Karpas-422 (cell line): Measurements from ENCODE around the gene ATP4B. TPM values are rescaled to one million over a fixed set of nuclear protein-coding genes. Genes with fewer than 3 reads are reported as not detected.

Source experiments
- DNase-seq: peaks from one replicate; pipeline ENCODE4 v3.0.0-alpha.2; 2015
- H2AFZ ChIP-seq: fragments of 200-600 bp; sonication (generic); 2 replicates; pipeline ENCODE4 v1.6.1; 2014; ENCODE audit warnings: antibody characterized with exemption, low read length, mixed read lengths
- H3K27ac ChIP-seq: fragments of 200-600 bp; sonication (generic); 2 replicates; pipeline ENCODE4 v1.5.1; 2014; ENCODE audit warnings: mild to moderate bottlenecking, low read length, moderate library complexity
- H3K27me3 ChIP-seq: fragments of 200-600 bp; sonication (generic); 2 replicates; pipeline ENCODE4 v1.6.1; 2014; ENCODE audit warnings: low read length, mixed read lengths
- H3K36me3 ChIP-seq: fragments of 200-600 bp; sonication (generic); 2 replicates; pipeline ENCODE4 v1.6.1; 2014; ENCODE audit warnings: low read length, mixed read lengths; ENCODE audit not compliant: insufficient read depth
- H3K4me1 ChIP-seq: fragments of 200-600 bp; sonication (generic); 2 replicates; pipeline ENCODE4 v1.6.1; 2014; ENCODE audit warnings: mild to moderate bottlenecking, low read length, mixed read lengths
- H3K4me2 ChIP-seq: fragments of 200-600 bp; sonication (generic); 2 replicates; pipeline ENCODE4 v1.6.1; 2014; ENCODE audit warnings: low read length, low read depth, mild to moderate bottlenecking; ENCODE audit not compliant: poor library complexity, severe bottlenecking
- H3K4me3 ChIP-seq: fragments of 200-600 bp; sonication (generic); 2 replicates; pipeline ENCODE4 v1.5.1; 2014; ENCODE audit warnings: mild to moderate bottlenecking, antibody characterized with exemption, low read length, mixed read lengths
- H3K79me2 ChIP-seq: fragments of 200-600 bp; sonication (generic); 2 replicates; pipeline ENCODE4 v1.6.1; 2014; ENCODE audit warnings: mild to moderate bottlenecking, low read length, mixed read lengths
- H3K9ac ChIP-seq: fragments of 200-600 bp; sonication (generic); 2 replicates; pipeline ENCODE4 v1.6.0; 2014; ENCODE audit warnings: low read length
- H3K9me2 ChIP-seq: fragments of 200-600 bp; sonication (generic), shearing (Covaris generic); replicated peaks from 2 replicates; pipeline ENCODE4 v1.6.0; 2014; ENCODE audit warnings: mild to moderate bottlenecking, low read length, moderate library complexity; ENCODE audit not compliant: insufficient read depth
- H3K9me3 ChIP-seq: fragments of 300-700, 200-600 bp; sonication (generic); 2 replicates; pipeline ENCODE4 v1.6.1; 2014; ENCODE audit warnings: low read length, mixed read lengths
- H4K20me1 ChIP-seq: fragments of 200-600 bp; sonication (generic); 2 replicates; pipeline ENCODE4 v1.6.1; 2014; ENCODE audit warnings: mild to moderate bottlenecking, antibody characterized with exemption, low read length, low read depth; ENCODE audit not compliant: insufficient read depth
- total RNA-seq: library from RNA; depleted of rRNA; stranded (reverse); fragments of >200 nt; shearing (Covaris generic); gene quantifications from 2 replicates; pipeline ENCODE4 v1.2.3, GENCODE V29; 2014; ENCODE audit warnings: low replicate concordance

ATP4B gene
- total RNA-seq, 1 experiment from 2014 or later, result not detected

DNA sequence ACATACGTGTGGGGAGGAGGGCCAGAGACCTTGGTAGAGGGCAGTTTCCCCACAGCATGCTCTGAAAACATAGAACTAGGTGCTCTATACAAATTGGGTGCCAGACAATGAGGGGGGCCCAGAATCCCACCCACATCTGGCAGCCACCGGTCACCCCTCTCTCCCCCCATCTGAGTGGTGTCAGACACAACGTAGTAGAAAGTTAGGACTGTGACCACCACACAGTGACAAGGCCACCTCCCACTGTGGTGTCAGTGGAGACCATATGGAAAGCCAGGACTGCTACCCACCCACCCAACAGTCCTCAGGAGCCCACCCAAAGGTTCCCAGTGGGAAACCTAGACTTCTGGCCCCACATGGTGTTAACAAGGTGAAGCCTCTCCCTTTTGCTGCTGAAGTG is 2.1 kb upstream of the ATP4B start:
- Histone ChIP-seq H3K9me2 (no peaks in the 10 kb centered on the region), H3K9me3 (peaks cover 6% of the 10 kb centered on the region; the same call in 1 of the 2 replicates)

DNA sequence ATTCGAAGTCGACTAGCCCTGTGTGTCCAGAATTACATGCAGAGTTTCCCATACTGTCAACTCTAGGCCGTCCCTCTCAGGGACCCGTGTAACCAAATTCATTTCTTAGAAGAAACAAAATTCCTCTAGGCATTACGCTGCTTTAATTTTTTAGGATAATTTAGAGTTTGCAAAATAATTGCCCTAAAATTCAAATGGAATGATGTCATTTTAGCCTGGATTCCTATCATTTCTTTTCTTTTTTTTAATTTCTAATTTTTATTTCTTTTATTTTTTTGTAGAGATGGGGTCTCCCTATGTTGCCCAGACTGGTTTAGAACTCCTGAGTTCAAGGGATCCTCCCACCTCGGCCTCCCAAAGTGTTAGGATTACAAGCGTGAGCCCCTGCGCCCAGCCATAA is 1.3 kb upstream of the ATP4B start:
- H3K36me3 ChIP-seq, result no peaks in the 10 kb centered on the region
- H4K20me1 ChIP-seq, result no peaks in the 10 kb centered on the region
- H3K4me3 ChIP-seq, result no peak overlapping the region
- DNase-seq, result no peak
- H3K4me2 ChIP-seq, result no peak overlapping the region
- no peaks in the 10 kb centered on the region for H3K27me3 ChIP-seq
- H3K9ac ChIP-seq, result no peak overlapping the region
- H3K9me2 ChIP-seq, result no peaks in the 10 kb centered on the region
- peaks cover 6% of the 10 kb centered on the region; the same call in 1 of the 2 replicates for H3K9me3 ChIP-seq
- no peak overlapping the region for H2AFZ ChIP-seq
- no peaks in the 10 kb centered on the region for H3K4me1 ChIP-seq
- no peaks in the 10 kb centered on the region for H3K79me2 ChIP-seq
- no peak overlapping the region for H3K27ac ChIP-seq

More for the DNA sequence above, 2.1 kb upstream of the ATP4B start:
- no peaks in the 10 kb centered on the region for H3K79me2 ChIP-seq
- H3K9ac ChIP-seq, result no peak overlapping the region
- no peaks in the 10 kb centered on the region for H4K20me1 ChIP-seq
- H3K27ac ChIP-seq, result no peak overlapping the region
- H3K27me3 ChIP-seq, result no peaks in the 10 kb centered on the region
- H3K4me1 ChIP-seq, result no peaks in the 10 kb centered on the region
- H2AFZ ChIP-seq, result no peak overlapping the region
- no peak overlapping the region for H3K4me2 ChIP-seq
- no peak overlapping the region for H3K4me3 ChIP-seq
- DNase-seq, result no peak
- H3K36me3 ChIP-seq, result no peaks in the 10 kb centered on the region

DNA sequence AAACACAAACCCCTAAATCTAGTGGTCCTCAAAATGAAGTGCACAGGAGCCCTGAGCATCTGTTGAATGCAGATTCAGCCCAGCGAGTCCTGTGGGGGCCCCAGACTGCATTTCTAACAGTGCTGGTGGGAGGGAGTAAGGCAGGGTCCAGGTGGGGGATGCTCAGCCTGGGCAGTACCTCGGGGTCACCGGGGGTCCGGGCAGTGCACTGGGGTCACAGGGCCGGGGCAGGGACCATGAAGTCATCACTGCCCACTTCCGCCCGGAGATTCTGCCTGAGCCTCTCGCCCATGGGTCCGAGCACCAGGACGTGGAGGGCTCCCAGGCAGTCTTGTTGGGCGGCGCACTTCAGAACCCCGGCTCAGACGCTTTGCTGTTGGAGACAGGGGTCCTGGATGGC is 838 bp upstream of the ATP4B start:
- no peak overlapping the region for H3K27ac ChIP-seq
- peaks cover 6% of the 10 kb centered on the region; the same call in 1 of the 2 replicates for H3K9me3 ChIP-seq
- H3K4me1 ChIP-seq, result no peaks in the 10 kb centered on the region
- no peaks in the 10 kb centered on the region for H3K27me3 ChIP-seq
- no peak overlapping the region for H3K4me3 ChIP-seq
- H3K9me2 ChIP-seq, result no peaks in the 10 kb centered on the region
- H3K36me3 ChIP-seq, result no peaks in the 10 kb centered on the region
- no peak for DNase-seq
- no peaks in the 10 kb centered on the region for H3K79me2 ChIP-seq
- no peak overlapping the region for H3K4me2 ChIP-seq
- no peaks in the 10 kb centered on the region for H4K20me1 ChIP-seq
- no peak overlapping the region for H2AFZ ChIP-seq
- H3K9ac ChIP-seq, result no peak overlapping the region

DNA sequence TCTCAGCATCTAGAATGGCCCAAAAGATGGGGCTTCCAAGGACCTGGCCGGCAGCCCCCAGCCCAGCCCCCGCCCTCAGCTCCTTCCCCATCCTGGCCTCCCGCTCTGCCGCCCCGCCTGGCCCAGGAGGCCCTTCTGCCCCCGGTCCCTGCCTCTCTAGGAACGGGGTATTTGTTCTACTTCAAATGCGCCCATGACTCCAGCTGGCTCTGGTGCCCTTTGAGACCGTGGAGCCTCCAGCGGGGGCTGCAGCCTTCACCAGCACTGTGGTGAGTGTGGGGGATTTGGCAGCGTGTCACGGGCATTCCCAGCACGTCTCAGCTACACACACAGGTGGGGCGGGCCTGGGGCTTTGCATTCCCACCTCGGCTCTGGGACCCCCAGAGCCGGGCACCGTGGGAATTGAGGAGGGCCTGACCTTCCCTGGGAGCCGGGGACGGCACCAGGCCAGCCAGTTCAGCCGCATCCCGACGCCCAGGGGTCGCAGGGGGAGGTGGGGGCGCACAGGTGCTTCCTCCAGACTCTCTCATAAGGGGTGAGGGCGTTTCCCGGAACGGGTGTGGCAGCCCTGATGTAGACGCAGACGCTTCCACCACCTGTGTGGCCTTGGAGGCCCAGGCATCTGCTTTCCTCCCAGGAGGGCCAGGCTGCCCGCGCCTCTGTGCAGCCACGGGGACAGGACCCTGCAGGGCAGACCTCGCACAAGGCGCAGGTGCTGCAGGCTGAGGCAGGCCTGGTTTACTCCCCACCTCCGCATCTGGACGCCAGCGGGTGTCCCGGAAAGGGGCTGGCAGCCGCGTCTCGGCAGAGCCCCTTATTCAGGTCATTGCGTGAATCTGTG is 947 bp downstream of the ATP4B start:
- no peak for DNase-seq

DNA sequence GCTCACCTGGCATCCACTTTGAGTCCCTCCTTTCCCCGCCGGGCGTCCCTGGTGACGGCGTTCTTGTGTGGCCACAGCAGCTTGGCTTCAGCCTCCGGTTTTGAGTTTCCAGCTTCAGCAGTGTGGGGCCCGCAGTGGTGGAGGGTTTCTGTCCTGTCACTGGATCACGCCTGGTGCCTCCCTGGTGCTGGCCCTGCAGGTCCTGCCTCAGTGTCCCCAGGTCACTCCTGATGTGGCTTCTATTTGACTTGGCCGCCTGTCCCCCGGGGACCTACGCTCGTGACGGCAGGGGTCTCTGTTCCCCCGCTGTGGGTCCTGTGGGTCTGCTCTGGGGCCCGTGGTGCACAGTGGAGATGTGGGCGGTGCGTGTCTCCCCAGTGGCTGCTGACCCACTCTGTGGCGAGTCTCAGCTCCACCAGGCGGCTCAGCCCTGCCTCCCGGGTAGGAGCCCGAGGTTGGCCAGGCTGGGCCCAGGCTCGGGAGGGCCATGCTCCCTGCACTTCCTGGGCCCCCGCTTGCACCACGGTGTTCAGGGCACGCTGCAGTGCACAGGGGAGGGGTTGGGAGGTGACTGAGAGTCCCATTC is 1.9 kb downstream of the ATP4B start:
- H3K9ac ChIP-seq, result no peak overlapping the region
- DNase-seq, result no peak

More for the DNA sequence above, 947 bp downstream of the ATP4B start:
- Histone ChIP-seq H3K9me2 (no peaks in the 10 kb centered on the region), H3K27ac (no peak overlapping the region), H3K4me3 (no peak overlapping the region), H3K9ac (no peak overlapping the region), H4K20me1 (no peaks in the 10 kb centered on the region), H3K27me3 (no peaks in the 10 kb centered on the region), H3K9me3 (peaks cover 6% of the 10 kb centered on the region; the same call in 1 of the 2 replicates), H3K4me1 (no peaks in the 10 kb centered on the region), H3K79me2 (no peaks in the 10 kb centered on the region), H3K4me2 (no peak overlapping the region), H2AFZ (no peak overlapping the region), H3K36me3 (no peaks in the 10 kb centered on the region)

DNA sequence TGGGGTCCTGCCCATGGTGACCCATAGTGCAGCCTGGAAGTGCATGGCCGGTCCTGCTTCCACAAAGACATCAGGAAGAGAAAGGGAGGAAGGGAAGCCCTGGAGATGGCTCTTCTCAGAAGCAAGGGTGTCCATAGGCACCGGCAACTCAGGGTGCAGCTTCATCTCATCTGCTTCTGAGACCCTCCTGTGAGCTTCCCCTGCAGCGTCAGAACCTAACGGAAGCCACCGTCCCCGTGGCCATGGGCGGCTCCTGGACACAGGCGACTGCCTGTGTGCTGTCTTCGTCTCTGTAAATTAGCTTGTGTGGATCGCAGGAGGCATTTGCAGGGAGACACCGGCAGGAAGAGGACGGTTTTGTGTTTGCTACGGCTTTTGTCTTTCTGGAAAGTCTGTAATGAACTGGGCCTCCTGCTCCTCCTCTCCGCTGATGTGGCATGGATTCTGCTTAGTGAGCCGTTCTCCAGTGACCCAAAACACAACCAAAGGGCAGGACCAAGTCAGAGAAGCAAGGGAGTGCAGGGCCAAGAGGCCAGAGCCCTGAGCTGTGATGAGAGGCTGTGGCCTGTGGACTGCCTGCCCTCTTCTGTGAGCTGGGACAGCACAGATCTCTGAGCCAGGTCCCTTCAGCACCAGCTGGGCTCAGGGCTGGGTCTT is 2.5 kb downstream of the ATP4B start:
- no peak for DNase-seq
- H3K4me3 ChIP-seq, result no peak overlapping the region

More for the DNA sequence above, 1.9 kb downstream of the ATP4B start:
- Histone ChIP-seq H3K4me1 (no peaks in the 10 kb centered on the region), H3K36me3 (no peaks in the 10 kb centered on the region), H2AFZ (no peak overlapping the region), H3K9me3 (peaks cover 5% of the 10 kb centered on the region; the same call in 1 of the 2 replicates), H3K9me2 (no peaks in the 10 kb centered on the region), H3K27ac (no peak overlapping the region), H3K79me2 (no peaks in the 10 kb centered on the region), H3K4me3 (no peak overlapping the region), H4K20me1 (no peaks in the 10 kb centered on the region), H3K4me2 (no peak overlapping the region), H3K27me3 (no peaks in the 10 kb centered on the region)

DNA sequence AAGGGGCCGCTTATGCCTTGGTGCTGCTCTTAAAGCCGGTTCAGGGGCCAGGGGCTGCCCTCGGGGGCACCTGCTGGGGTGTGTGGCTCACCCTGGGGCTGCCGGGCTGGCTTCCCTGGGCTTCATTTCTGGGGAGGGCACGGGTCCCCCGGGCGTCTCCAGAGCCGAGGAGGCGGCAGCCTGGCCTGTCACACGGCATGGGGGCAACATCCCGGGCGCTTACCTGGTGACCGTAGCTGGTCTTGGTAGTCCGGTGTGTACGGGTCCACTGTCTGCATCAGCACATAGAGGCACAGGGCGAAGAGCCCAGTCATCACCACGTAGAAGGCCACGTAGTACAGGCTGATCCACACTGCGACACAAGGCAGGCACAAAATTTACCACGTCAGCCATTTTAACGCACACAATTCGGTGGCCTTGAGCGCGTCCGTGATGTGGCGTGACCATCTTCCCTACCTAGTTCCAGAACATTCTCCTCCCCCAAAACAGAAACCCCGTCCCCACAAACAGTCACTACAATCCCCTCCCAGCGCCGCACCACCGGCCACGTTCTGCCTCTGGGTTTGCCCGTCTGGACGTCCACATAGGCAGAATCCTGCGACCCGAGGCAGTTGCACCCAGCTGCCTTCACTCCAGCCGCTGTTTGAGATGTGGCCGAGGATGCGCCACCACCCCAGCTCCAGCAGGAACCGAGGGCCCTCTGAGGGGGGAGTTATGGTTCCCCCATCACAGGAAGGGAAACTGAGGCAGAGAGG is 3.2 kb downstream of the ATP4B start:
- H3K4me3 ChIP-seq, result no peak overlapping the region
- H3K27ac ChIP-seq, result no peak overlapping the region
- no peaks in the 10 kb centered on the region for H3K79me2 ChIP-seq
- no peak overlapping the region for H2AFZ ChIP-seq
- H3K36me3 ChIP-seq, result no peaks in the 10 kb centered on the region
- H3K27me3 ChIP-seq, result no peaks in the 10 kb centered on the region
- H3K9me3 ChIP-seq, result no peaks in the 10 kb centered on the region
- no peaks in the 10 kb centered on the region for H3K9me2 ChIP-seq
- H3K4me2 ChIP-seq, result no peak overlapping the region
- no peaks in the 10 kb centered on the region for H4K20me1 ChIP-seq
- DNase-seq, result no peak
- no peaks in the 10 kb centered on the region for H3K4me1 ChIP-seq
- H3K9ac ChIP-seq, result no peak overlapping the region

More for the DNA sequence above, 2.5 kb downstream of the ATP4B start:
- Histone ChIP-seq H3K4me1 (no peaks in the 10 kb centered on the region), H3K27me3 (no peaks in the 10 kb centered on the region), H3K79me2 (no peaks in the 10 kb centered on the region), H3K9me3 (no peaks in the 10 kb centered on the region), H3K27ac (no peak overlapping the region), H3K9ac (no peak overlapping the region), H2AFZ (no peak overlapping the region), H3K9me2 (no peaks in the 10 kb centered on the region), H3K4me2 (no peak overlapping the region), H4K20me1 (no peaks in the 10 kb centered on the region), H3K36me3 (no peaks in the 10 kb centered on the region)
